GM19452 (cell line): ENCODE data around the gene SNX24.
A peak's percentile ranks its signal among the peaks of the same experiment; 100 is the strongest.
"Not testable (repeated sequence)": the region's sequence is repeated elsewhere in the genome, so short reads cannot be mapped to it uniquely, and the experiment has no call there.

Experiments
- ATAC-seq: cut with Tn5 transposase; IDR thresholded peaks from one replicate; pipeline ENCODE4 v1.9.1; 2021; ENCODE audit not compliant: unreplicated experiment

The SNX24 gene

DNA sequence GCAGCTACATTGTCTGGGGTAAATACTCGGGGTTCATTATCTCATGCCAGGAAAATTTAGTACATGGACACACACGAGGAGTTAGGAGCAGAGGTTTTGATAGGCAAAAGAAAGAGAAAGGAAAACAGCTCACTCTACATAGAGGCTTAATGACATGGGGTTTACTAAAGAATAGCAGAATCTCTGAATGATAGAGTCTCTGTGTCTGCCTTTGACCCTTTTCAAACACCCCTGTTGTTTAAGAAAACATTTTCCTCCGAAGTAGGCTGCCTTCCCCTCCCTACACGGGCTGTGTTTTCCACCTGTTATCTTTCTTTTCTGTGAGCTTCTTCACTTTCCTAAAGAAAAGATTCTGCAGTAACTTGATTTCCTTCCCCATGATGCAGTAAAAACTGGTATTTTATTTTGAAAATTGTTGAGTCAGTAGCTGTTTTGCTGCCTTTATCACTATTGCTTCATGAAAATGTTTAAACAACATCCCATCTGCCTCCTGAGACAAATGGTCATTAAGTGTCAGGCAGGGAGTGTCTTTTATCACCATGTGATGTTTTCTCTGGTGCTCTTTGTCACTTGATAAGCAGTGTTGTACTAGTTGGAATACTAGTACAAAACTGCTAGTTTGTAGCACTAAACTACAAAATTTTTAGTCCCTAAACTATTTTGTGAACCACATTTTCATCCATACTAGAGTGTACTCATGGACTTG is 114.5 kb downstream of the SNX24 start:
- no peak for ATAC-seq

DNA sequence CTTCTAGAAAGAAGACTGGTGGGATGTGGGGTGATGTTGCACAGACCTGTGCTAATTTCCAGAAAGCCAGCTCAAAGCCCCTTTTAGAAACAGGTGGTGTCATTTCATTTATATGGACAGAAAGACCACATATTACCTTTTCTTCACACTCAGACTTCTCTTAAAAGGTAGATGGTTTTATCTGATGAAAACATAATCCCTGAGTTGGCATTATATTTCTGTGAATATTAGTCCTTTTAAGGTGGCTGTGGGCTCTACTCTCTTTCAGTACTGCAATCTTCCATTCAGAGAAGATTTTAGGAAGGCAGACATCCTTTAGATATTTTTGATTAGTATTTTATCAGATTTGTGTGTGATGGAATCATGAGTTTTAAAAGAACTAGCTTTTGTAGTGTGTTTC is 117.9 kb downstream of the SNX24 start:
- ATAC-seq = no peak

DNA sequence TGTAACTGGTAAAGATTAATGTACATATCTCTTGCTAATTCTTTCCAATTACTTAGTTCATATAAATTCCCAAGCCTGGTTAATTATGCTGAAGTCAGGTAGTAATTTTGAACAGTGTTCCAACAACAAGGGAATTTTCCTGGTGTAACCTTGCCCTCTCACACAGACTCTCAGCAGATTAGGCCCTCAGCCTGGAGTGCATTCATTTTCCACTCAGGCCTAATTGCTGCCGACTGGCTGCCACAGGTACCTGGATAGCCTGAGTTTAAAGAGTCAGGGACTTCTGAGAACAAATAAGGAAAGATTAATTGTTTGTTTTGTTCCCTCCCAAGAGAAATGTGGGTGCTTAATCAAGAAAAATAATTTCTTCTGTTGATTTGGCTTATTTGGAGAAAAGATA is 119.7 kb downstream of the SNX24 start:
- no peak for ATAC-seq

DNA sequence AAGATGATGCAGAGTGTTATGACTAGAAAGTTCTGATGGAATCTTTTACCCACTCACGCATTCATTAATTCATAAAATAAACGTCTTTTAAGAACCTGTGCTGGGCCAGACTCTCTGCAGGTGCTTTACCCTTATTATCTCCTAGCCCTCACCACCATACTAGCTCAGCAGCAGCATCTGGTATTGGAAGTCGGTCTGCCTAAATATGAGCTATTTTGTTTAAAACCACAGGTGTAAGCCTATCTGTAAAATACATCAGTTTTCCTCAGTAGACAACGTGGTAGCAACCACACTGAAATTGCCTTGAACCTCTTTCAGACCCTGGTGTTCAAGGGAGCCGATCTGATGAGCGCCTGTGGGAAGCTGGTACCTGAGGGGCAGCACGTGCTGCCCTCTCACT is 121.7 kb downstream of the SNX24 start:
- ATAC-seq = peak; percentile 5

DNA sequence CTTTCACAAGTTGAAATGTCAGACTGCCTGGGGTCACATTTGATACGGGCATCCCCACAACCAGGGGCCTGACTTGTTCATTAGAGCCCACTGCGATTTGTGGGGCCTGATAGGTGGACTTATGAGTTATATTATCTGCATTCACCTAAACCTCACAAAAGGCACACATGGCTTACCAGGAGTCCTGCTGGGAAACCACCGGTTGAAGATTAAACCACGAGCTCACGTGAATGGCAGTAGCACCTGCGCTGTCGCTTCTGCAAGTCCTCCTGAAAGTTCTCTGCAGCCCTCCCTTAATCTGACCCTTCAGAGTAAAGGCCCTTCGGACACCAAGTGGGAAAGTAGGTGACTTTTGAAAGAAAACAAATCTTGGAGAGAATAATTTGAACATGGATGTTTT is 122.2 kb downstream of the SNX24 start:
- peak; percentile 99 for ATAC-seq

DNA sequence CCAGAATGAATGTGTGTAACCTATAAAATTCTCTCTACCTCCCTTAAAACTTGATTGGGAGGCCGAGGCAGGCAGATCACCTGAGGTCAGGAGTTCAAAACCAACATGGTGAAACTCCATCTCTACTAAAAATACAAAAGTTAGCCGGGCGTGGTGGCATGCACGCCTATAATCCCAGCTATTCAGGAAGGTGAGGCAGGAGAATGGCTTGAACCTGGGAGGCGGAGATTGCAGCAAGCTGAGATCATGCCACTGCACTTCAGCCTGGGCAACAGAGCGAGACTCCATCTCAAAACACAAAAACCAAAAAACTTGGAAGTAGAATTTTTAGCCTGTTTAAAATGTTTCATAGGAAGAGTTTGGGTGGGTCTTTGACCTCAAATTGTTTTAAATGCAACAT is 122.6 kb downstream of the SNX24 start:
- peak; percentile 33 for ATAC-seq

DNA sequence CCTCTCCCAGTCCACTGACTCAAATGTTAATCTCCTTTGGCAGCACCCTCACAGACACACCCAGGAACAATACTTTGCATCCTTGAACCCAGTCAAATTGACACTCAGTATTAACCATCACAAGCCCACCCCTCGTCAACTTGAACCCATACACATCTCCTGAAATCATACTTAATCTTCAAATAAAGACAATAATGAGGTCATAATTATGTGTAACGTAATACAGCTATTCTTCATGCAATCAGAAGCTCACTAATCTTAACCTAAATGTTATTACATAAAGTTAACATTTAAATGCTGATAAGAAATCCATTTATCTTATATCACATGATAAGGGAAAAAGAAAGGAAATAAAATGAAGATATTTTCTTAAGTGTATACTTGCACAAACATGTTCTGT is 125.9 kb downstream of the SNX24 start:
- no peak for ATAC-seq

DNA sequence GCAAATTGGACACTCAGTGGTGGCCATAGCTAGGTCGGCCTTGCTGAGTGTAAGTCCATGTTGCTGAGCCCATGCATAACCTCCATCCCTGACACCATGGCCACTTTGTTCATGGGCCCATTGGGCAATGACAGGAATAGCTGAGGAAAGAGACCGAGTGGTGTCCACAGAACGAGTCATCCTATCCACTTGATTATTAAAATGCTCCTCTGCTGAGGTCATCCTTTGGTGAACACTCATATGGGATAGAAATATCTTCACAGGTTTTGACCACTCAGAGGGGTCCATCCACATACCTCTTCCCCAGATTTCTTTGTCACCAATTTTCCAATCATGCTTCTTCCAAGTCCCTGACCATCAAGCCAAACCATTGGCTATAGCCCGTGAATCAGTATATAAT is 127.5 kb downstream of the SNX24 start:
- no peak for ATAC-seq

DNA sequence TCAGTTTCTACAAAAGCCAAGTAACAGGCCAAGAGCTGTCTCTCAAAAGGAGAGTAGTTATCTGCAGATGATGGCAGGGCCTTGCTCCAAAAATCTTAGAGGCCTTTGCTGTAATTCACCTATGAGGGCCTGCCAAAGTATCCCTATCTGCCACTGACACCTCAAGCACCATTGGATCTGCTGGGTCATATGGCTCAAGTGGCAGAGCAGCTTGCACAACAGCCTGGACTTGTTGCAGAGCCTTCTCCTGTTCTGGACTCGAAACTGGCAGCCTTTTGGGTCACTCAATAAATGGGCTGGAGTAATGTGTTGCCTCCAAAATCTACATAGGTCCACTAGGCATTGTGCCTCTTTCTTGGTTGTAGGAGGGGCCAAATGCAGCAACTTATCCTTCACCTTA is 128.3 kb downstream of the SNX24 start:
- ATAC-seq = not testable (repeated sequence)

DNA sequence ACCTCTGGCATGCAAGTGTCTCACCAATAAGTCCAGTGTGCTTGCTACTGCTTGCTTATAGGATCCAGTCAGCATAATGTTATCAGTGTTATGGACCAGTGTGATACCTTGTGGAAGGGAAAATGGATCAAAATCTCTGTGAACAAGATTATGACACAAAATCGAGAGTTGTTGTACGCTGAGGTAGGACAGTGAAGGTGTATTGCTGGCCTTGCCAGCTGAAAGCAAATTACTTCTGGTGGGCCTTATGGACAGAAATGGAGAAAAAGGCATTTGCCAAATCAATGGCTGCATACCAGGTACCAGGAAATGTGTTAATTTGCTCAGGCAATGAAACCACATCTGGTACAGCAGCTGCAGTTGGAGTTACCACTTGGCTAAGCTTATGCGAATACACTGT is 128.8 kb downstream of the SNX24 start:
- ATAC-seq = not testable (repeated sequence)

DNA sequence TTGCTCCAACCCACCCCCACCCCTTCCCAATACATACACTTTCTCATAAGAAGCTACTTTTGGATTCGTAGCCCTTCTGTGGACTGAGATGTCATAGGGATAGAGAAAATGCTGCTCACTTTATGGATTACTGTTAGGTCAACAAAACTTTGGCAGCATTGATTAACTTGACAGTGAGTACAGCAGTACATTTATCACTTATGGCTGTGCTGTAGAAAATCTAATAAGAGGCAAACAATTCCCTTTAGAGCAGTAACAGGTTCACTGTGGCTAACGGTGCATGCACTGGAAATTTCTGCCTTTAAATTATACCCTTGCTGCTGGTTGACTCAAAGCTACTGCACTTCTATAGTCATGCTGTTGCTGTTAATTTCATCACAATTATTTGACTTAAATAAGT is 131.9 kb downstream of the SNX24 start:
- no peak for ATAC-seq

DNA sequence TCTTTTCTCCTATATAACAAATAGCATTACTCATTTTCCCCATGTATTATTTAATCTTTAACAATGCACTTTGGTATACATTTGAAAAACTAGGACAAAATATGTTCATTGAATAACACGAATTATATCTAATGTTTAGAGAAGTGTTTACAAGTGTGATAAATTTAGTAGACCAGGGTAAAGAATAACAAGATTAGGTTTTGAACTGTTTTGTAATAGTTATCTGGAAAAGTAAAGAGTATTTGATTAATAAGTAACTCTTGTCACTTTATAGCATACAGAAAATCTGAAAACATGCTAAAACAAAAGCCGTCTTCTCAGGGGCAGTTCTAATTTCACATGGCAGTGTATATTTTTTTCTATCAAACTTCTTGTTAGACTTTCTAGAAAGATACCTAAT is 132.7 kb downstream of the SNX24 start:
- no peak for ATAC-seq

DNA sequence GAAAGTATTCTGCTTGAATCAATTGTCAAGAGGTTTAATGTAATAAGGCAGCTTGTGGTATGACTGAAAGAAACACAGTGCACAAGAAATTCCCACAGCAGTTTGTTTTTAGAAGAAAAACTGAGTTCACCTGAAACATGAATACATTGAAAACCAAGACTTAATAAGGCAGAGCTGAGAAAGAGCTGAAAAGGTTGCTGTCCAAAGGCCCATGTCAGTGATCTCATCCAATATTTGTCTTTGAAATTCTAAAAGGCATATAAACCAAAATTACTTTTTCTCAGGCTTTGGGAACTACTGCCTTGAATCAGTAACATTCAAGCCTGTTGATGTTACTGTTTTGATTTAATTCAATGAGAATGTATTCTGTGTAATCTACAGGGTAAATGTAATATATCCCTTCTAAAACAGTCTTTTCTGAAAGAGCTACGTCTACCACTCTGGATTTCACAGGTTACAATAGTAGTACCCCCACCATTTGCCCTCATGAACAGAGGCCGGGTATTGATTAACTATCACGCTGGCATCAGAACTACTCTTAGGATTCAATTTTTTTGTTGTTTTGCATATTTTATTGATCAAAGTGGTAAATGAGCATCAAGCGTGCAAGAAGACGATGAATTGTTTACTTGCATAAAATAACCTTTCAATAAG is 133.4 kb downstream of the SNX24 start:
- no peak for ATAC-seq

DNA sequence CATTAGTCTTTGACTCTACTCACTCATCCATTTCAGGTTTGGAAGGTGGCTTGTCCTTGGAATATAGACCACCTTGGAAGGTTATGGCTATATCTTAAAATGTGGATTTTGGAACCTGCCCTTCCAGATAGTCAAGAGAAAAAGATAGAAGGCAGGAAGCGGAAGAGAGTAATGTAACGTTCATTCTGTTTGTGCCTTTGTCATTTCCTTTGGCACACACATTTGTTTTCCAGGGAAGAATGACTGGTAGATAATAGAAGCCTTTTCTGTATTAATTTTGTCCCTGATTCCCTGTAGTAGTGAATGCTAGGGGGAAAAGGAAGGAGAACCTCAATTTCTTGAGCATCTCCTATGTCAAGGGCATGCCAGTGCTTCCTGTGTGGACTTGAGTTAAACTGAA is 136.4 kb downstream of the SNX24 start:
- ATAC-seq = no peak

DNA sequence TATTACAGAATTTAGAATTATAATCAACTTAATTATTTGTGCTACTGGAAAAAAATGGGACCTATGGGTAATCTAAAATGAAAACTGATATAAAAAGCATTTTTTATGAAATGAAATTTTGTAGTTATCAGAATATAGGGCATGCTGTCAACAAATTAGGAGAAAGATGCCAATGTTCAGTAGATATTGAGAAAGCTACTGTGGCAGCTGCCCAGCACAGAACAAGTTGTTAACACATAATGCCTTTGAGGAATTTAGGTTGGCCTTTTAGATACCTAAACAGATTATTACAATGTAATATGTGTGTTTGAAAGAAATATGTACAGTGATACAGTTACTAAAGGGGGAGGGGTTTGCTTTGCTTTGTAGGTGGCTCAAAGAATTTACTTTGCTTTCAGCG is 137.0 kb downstream of the SNX24 start:
- no peak for ATAC-seq

DNA sequence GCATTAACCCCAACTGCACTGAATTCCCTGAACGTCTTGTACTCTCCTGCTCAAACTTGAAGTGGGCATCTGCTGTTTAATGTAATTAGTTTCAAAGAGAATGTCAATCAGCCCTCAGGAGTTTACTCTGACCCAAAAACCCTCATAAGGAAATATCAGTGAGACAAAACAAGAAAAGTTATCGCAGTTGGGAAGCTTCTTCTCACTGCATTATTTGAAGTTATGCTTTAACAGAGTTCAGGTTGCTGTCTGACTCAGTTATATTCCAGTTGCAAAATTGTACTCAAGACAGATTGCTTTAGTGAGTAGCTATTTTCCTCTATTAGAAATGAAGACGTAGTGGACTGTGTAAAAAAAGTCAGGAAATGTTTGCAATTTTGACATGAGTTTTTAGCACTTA is 139.0 kb downstream of the SNX24 start:
- peak; percentile 32 for ATAC-seq

DNA sequence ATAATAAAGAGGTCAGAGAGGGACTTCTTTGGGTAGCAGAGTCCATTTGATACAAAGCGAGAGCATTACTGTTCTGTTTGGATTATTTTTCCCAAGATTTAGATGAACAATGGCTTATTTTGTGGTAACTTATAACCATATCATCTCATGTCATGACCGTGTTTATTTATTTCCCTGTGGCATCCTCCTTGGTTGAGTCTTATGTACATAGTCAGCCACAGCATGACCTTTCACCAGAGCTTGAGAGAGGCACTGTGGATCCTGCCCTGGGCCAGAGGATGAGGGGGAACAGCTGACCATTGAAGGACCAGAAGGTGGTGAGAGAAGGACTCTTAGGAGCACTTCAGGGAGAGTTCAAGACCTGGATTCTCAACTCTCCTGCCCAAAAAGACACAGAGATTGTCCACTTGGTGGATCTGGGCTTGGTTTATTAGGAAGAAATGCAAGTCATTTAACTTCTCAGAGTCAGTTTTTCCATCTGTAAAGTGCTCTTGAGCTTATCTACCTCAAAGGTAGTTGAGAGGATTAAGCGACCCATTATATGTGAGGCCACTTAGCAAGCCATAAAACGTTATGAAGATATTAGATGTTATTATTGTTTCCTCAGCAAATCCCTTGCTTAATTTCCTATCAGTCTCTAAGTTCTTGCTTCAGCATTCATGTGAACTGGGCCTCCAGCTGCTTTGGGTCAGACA is 139.7 kb downstream of the SNX24 start:
- no peak for ATAC-seq

DNA sequence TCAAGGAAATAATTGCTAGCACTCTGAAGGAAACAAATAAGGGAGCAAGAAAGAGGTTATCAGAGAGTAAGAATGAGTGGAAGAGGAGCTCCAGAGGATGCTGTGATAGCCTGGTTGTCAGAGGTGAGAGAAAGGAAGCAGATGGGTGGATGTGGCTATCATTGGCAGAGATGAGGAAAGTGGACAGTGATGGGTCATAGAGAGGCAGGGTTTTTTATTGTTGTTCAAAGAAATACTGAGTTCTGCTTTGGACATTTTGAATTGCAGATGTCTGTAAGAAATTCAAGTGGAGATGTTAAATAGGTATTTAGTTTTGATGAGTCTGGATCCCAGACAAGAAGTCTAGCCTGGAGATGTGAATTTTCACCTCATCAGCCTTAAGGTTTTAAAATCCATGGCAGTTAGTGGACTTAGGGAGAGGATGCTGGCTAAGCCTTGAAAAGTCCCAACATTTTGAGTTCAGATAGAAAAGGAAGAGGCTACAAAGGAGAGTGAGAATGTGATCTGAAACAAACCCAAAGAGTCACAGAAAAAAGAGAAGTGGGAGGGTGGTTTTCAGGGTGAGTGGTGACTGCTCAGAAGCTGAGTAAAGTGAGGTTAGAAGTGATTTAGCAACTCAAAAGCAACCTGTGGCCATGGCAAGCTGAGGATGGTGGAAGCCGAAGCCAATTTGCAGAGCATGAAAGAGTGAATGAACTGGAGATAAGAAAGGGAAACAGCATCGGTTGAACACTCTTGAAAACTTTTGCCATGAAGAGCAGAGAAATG is 140.7 kb downstream of the SNX24 start:
- ATAC-seq = peak; percentile 90

DNA sequence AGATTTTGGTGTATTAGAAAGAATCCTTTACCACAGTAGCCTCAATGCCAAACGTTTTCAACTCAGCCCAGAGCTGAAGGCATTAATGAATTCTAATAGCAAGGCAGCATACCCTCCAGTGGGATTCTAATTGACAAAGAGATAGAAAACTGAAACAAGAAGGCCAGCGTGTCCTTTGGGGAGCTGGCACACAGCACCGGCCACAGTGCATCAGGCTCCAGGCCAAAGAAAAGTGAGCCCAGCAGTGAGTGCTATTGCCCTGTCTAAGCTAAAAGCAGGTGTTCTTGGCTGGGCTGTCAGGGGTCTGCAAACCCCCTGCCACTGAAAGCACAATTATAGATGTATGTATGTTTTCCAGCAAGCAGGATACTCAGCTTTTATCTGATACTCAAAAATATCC is 150.7 kb downstream of the SNX24 start:
- no peak for ATAC-seq

DNA sequence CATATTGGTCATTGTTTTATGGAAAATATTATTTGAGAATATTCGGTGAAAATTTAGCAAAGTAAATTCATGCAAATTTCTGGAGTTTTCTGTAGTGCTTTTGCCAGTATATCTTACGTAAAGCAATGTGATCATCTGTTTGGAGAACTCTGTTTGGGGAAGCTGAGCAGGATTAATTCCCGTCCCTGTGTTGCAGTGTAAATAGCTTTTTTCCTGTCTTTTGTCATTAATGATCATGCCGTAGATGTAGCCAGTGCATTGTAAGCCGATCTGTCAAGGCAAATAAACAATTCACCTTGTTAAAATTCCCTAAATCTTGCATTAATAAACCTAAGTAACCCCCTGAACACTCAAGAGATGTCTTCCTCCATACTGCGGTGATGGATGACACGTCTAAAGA is 151.9 kb downstream of the SNX24 start:
- no peak for ATAC-seq

DNA sequence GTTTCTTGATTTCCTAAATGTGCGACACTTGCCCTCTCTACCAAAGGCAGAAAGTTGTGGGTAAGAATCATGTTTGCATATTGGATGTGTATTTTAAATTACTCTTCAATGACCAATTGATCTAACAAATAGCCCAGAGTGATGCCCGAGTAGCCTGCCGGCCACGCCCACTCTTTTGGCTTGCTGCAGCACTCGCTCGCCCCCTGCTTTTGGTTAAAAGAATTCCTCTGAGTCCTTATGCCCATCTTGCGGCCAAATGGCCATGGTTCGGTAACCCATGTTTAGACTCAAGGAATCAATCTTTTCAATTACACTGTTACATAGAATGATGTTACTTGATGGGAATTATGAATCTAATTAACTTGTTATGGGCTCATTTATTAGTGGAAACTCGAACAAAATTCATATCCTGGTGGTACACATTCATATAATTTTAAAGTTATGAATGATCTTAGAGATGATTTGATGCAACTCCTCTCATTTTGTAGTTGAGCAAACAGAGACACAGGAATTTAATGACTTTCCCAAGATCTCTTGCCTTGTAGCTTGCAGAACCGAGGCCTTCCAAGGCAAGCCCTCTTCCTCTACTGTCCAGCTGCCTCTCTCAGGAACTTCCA is 154.6 kb downstream of the SNX24 start:
- peak; percentile 99 for ATAC-seq
